Activated CD8-positive, alpha-beta memory T cell treated with anti-CD3 and anti-CD28 coated beads, Interleukin-2, amount 50 U/mL, for 1 hour (primary cell): ENCODE results near the gene DNAJC6.

Source experiments
- DNase-seq: peaks from one replicate; pipeline ENCODE4 v3.0.0-alpha.2; 2020; ENCODE audit errors: extremely low read depth

DNAJC6 gene

DNA sequence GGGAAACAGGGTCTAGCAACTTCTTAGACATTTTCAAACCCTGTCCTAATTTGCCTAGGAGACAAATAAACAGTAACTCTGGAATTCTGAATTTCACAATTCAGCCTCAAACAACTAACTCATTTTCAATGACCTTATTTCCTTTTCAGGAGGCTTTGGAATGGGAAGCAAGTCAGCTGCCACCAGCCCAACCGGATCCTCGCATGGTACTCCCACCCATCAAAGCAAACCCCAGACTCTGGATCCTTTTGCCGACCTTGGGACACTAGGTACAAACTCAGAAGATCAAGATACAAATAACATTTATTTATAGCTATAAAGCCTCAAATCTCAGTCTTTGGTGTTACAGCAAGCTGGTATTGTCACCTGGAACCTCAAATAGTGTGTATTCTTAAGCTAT lies 92.3 kb downstream of the DNAJC6 start:
- no peak for DNase-seq

GRCh38 chr1:65404941-65405340 lies 95.6 kb downstream of the DNAJC6 start:
- DNase-seq = no peak

- no peak for DNase-seq
Measured at GRCh38 chr1:65407877-65408276, 98.5 kb downstream of the DNAJC6 start.

DNA sequence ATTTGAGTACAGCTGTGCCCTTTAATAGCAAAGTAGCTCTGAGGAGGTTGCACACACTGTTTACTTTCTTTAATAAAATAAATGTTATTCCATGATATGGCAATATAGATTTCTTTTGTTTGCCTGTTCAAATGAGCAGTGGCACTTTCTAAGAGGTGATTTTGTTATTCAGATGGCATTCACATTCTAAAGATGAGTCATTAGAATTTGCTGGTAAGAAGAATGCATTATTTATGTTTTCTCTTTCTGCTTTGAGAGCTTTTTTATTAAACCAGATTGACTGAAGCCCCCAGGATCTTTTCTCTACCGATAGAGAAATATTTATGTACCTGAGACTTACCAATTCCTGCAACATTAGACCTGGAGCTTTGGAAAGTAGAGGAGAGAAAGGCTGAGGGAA lies 100.0 kb downstream of the DNAJC6 start:
- no peak for DNase-seq

DNA sequence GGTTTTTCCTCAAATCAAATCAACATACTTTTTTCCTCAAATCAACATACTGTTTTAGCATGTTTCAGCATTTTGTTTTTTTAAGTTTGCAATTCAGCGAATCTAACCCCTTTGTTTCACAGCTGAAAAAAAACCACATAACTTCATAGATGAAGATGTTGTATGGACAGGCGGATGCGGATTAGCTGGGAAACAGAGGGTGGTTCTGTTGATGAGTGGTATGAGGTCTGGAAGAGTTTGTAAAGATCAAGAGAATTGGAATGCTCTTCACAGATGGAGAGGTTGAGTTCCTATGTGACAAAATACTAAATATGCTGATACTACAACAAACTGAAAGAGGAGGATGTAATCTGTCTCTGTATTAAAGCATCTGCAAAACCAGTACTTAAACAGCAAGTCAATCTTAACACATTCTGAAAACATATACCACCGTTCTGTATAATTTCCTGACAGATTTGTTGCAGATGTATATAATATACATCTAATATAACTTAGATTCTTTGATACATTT lies 100.5 kb downstream of the DNAJC6 start:
- DNase-seq = no peak

- no peak for DNase-seq
Measured at GRCh38 chr1:65412256-65412983, 103.1 kb downstream of the DNAJC6 start.

GRCh38 chr1:65412984-65413375 lies 103.6 kb downstream of the DNAJC6 start:
- DNase-seq = no peak

- DNase-seq = no peak
Measured at GRCh38 chr1:65414538-65414937, 105.2 kb downstream of the DNAJC6 start.

DNA sequence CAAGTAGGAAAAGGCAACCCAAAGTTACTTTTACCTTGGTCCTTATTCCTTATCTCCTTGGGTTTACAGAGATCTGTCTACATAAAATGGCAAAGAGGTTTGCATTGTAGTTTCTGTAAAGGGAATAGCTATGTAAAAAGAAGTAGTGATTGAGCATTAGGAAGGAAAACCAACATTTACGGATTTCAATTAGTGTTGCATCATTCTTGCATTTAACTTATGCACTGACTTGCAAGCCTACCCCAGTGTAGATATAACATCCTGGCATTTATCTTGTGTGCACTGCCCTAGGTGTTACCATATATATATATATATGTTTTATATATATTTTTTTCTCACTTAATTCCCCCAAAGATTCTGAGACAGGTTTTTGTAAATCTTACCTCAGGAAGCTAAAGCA lies 107.4 kb downstream of the DNAJC6 start:
- DNase-seq = no peak

GRCh38 chr1:65417729-65418128 lies 108.4 kb downstream of the DNAJC6 start:
- DNase-seq = no peak

GRCh38 chr1:65418522-65419185 lies 109.3 kb downstream of the DNAJC6 start:
- DNase-seq = no peak

DNA sequence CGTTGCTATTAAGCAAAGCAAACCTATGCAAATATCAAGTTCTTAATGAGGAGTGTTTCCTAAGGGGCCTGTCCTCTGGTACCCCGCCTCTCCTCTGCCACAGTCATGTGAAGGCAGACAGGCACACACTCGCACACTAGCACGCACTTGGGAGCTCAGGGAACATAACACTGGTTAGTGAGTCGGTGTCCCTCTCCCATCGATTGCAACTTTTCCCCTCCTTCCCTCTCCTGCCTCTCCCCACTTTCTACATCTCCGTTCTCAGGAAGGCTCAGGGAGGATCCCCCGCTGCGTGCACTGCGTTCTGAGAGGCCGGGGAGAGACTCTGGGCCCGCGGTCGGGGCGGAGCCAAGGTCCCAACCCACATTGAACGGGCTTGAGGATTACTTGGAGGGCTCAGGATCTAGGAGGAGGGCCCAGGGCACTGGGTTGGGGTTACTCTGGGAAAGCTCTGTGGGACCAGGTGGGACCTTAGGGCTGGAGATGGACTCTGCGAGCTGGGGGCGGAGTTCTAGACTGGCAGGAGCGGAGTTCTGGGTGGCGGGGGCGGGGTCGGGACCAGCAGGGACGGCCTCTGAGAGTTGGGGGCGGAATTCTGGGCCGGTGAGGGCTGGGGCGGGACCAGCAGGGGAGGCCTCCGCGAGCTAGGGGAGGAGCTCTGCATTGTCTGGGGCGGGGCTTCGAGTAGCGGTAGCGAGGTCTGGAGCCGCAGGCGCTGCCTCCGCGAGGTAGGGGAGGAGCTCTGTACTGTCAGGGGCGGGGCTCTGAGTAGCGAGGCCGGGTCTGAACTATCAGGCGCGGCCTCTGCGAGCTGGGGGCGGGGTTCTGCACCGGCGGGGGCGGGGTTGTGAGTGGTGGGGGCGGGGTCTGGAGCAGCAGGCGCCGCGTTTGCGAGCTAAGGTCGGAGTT lies 110.6 kb downstream of the DNAJC6 start:
- peak; percentile 94 for DNase-seq

GRCh38 chr1:65420590-65421350 lies 111.4 kb downstream of the DNAJC6 start, which contains the start of the genes LEPR and LEPROT:
Gene LEPR, plus strand, starts transcription at chr1:65420668. Its CDS starts 144,898 bp downstream, at chr1:65565566.
Gene LEPROT, plus strand, starts transcription at chr1:65420668. Its CDS starts 57 bp downstream, at chr1:65420725.
- DNase-seq = no peak

DNA sequence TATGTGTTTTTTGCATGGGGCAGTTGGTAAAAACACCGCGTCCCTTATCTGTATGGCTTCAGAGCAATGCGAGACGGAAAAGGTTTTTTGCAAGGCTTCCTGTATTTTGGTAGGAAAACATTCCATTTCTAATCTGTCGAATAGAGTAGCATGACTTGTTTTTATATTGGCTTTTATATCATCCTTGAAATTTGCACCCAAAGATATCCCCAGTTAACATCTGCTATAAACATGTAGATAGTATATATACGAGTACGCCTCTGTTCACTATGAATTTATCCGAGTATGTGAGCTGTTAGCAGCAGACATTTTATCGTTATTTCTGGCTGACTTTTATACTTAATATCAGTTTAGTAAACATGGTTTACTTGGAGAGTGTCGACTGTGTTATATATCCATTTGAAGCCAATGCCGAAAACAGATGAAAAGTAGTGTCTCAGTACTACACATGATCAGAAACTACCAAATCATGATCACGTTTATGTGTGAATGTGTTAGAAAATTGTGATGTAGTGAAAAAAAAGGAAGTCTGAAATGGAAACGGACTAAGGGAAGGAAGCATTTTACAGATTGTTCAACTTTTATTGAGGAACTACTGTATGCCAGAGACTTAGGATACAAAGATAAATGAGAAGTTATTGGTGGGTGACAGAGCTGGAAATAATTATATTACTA lies 112.1 kb downstream of the DNAJC6 start:
- no peak for DNase-seq

- DNase-seq = no peak
Measured at GRCh38 chr1:65422241-65423203, 113.2 kb downstream of the DNAJC6 start.

- no peak for DNase-seq
Measured at GRCh38 chr1:65423884-65424572, 114.7 kb downstream of the DNAJC6 start.

GRCh38 chr1:65424573-65424889 lies 115.2 kb downstream of the DNAJC6 start:
- DNase-seq = no peak

DNA sequence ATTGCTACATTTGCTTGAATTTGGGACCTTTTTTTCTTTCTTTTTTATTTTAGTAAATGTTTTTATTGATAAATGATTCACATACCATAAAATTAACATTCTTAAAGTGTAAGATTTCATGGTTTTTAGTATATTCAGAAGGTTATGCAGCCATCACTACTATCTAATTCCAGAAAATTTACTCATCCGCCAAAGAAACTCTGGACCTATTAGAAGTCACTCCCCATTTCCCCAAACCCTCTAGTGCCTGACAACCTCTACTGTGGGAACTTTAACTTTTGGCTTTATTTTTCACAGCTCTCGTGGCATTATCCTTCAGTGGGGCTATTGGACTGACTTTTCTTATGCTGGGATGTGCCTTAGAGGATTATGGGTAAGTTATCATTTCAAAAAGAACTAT lies 115.7 kb downstream of the DNAJC6 start:
- no peak for DNase-seq

DNA sequence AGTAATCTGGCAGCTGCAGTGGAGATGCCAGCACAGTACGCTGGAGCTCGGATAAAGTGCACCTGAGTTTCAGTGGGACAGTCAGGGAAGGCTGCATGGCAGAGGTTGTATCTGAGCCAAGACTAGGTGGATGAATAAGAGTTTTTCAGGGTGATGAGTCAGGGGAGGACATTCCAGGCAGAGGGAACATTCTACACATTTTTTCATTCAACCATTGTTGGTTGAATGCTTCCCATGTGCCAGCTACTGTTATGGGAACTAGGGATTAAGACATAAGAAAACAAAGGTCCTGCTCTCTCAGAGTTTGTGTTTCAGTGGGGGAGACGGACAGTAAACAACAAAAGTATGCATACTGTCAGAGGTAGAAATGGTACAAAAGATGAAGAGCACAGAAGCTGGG lies 116.4 kb downstream of the DNAJC6 start:
- DNase-seq = no peak
